MM.1S (cell line): ENCODE measurements around the gene PILRA.

Experiments used
- EZH2 ChIP-seq: fragments of 300-600 bp; sonication (generic); optimal IDR thresholded peaks from 2 replicates; pipeline ENCODE3; 2017; ENCODE audit warnings: low read depth, mild to moderate bottlenecking, antibody characterized with exemption, low read length, mixed read lengths
- TF ChIP-seq, protein P1 (sequence below): fragments of 300-600 bp; sonication (generic); IDR thresholded peaks from 2 replicates; pipeline ENCODE4 v1.5.1; 2016; ENCODE audit warnings: antibody characterized with exemption, low read length, mixed read lengths

DNA sequence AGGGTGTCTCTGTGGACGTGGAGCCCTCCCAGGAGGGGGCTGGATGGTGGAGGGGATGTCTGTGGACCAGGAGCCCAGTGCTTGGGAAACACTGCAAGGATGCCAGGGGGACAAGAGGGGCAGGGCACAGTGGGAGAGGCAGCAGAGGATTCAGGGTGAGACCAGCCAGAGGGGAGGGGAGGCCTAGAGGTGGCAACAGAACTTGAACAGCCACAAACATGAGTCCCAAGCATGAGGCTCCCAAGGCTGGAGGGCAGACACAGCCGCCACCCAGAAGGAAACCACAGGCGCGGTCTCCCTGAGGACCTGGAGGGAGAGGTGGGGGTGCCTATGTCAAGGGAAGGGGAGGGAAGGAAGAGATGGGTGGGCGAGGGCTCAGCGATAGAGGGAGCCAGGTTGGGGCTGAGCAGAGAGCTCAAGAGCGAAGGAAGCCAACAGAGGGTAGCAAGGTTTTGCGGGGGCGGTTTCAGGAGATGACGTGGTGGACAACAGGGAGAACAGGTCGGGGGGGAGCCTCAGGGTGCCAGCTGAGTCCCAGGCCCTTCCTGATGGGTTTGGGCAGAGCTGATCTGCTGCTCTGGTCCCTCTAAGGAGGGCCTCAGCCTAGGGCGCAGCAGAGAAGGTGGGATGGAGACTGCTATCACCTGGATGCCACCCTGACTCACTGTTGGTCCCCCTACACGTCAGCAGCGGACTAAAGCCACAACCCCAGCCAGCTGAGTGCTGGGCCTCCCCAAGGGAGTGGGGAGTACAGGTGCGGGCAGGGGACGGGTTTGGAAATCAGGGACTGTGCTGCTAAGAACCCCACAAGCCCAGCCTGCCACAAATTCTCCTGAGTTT lies 6.7 kb upstream of the PILRA start:
- TF ChIP-seq, protein P1, sequence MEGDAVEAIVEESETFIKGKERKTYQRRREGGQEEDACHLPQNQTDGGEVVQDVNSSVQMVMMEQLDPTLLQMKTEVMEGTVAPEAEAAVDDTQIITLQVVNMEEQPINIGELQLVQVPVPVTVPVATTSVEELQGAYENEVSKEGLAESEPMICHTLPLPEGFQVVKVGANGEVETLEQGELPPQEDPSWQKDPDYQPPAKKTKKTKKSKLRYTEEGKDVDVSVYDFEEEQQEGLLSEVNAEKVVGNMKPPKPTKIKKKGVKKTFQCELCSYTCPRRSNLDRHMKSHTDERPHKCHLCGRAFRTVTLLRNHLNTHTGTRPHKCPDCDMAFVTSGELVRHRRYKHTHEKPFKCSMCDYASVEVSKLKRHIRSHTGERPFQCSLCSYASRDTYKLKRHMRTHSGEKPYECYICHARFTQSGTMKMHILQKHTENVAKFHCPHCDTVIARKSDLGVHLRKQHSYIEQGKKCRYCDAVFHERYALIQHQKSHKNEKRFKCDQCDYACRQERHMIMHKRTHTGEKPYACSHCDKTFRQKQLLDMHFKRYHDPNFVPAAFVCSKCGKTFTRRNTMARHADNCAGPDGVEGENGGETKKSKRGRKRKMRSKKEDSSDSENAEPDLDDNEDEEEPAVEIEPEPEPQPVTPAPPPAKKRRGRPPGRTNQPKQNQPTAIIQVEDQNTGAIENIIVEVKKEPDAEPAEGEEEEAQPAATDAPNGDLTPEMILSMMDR: no peak
- no peak for TF ChIP-seq EZH2
